ENCODE data around the gene PGLYRP1.

PGLYRP1 gene

GRCh38 chr19:46042252-46042883, 19.5 kb upstream of the PGLYRP1 start:
- Histone ChIP-seq H3K9ac (ENCODE audit: low read depth, low read length) (no peak overlapping the region), H3K4me1 (ENCODE audit: insufficient read depth, low read length) (no peaks in the 10 kb centered on the region), H3K36me3 (ENCODE audit: insufficient read depth, low read length) (no peaks in the 10 kb centered on the region), H3K9me3 (ENCODE audit: control insufficient read depth, insufficient read depth, low read length) (peaks cover 6% of the 10 kb centered on the region; the same call in 1 of the 2 replicates)

- Histone ChIP-seq H3K36me3 (ENCODE audit: insufficient read depth, low read length) (no peaks in the 10 kb centered on the region), H3K9ac (ENCODE audit: low read depth, low read length) (no peak within 1 kb of the TSS), H3K9me3 (ENCODE audit: control insufficient read depth, insufficient read depth, low read length) (peaks cover 4% of the 10 kb centered on the region; the same call in 1 of the 2 replicates), H3K4me1 (ENCODE audit: insufficient read depth, low read length) (no peaks in the 10 kb centered on the region)
These were observed 18.2 kb upstream of the PGLYRP1 start, which contains the start of gene IGFL4 for GRCh38 chr19:46040952-46041500. TSS of gene IGFL4 (minus strand) at chr19:46041002. CDS start at chr19:46040962, 40 bp downstream.

- Histone ChIP-seq H3K9ac (ENCODE audit: low read depth, low read length) (no peak overlapping the region), H3K36me3 (ENCODE audit: insufficient read depth, low read length) (no peaks in the 10 kb centered on the region), H3K4me1 (ENCODE audit: insufficient read depth, low read length) (no peaks in the 10 kb centered on the region), H3K9me3 (ENCODE audit: control insufficient read depth, insufficient read depth, low read length) (peaks cover 4% of the 10 kb centered on the region; the same call in 1 of the 2 replicates)
These were observed 17.3 kb upstream of the PGLYRP1 start for GRCh38 chr19:46040125-46040524.

DNA sequence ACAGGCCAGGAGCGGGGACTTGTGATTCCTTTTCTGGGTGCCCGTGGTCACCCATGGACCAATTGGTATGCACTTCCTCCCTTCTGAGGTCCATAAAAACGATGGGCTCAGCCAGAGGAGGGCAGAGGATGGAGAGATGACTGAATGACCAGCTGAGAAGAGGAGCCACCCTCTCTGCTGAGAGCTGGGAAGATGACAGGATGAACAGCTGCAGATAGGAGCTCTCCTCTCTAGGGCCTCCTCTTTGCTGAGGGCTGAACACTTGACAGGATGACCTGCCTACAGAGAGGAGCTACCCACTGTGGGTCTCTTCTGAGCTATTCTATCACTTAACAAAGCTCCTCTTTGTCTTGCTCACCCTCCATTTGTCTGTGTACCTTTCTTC, 13.9 kb upstream of the PGLYRP1 start:
- no peaks in the 10 kb centered on the region for H3K4me1 ChIP-seq (ENCODE audit: insufficient read depth, low read length)
- no peaks in the 10 kb centered on the region for H3K36me3 ChIP-seq (ENCODE audit: insufficient read depth, low read length)
- no peak overlapping the region for H3K9ac ChIP-seq (ENCODE audit: low read depth, low read length)
- H3K9me3 ChIP-seq (ENCODE audit: control insufficient read depth, insufficient read depth, low read length) = no peaks in the 10 kb centered on the region

DNA sequence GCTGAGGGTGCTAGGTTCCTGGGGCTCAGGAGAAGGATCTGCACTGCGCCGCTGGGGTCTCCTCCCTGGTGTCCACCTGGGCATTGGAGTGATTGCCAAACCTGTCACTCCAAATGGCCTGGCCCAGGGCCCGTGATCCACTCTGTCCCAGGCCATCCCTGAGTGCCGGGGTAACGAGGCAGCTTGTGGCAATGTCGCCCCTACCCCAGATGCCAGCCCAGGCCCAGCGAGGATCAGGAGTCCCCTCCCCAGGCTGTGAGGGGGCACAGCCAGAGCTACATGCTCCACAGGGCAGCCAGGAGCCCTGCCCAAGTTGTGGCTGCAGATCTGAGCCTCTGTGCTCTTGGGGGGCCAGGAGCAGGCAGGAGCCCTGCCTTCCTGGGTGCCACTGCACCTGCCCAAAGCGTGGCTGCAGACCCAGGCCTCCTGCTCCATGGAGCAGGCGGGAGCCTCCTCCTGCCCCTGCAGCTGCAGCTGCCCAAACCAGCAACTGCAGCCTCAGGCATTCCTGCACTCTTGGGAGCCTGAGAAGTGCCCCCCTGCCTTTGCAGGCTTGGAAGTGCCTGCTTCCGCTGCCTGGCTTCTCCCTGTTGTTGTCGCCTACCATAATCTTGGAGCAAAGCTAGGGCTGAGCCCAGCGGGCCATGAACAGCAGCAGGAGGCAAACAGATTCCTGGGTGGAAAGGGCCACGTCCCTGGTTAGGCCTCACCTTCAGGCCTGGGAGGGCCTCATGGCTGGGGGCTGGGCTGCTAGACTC, 13.3 kb upstream of the PGLYRP1 start:
- no peaks in the 10 kb centered on the region for H3K9me3 ChIP-seq (ENCODE audit: control insufficient read depth, insufficient read depth, low read length)

DNA sequence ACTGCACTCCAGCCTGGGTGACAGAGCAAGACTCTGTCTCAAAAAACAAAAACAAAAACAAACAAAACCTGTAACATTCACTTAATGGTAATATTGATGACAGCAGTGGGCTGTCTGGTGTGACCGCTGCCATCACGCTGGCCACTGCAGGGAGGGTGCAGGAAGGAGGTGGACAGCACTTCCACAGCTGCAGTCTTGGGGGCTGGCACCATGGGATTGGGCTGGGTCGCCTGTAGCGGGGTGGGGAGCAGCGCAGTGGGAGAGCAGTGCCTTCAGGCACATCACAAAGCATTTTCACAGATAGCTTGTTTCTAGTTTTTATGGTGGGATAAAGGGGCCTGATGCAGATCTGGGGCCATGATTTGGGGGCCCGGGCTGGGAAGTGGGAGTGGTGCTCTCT, 12.7 kb upstream of the PGLYRP1 start:
- Histone ChIP-seq H3K4me1 (ENCODE audit: insufficient read depth, low read length) (no peaks in the 10 kb centered on the region), H3K9me3 (ENCODE audit: control insufficient read depth, insufficient read depth, low read length) (no peaks in the 10 kb centered on the region), H3K36me3 (ENCODE audit: insufficient read depth, low read length) (no peaks in the 10 kb centered on the region), H3K9ac (ENCODE audit: low read depth, low read length) (no peak overlapping the region)

More for the DNA sequence above, 13.3 kb upstream of the PGLYRP1 start:
- Histone ChIP-seq H3K9ac (ENCODE audit: low read depth, low read length) (no peak overlapping the region), H3K36me3 (ENCODE audit: insufficient read depth, low read length) (no peaks in the 10 kb centered on the region), H3K4me1 (ENCODE audit: insufficient read depth, low read length) (no peaks in the 10 kb centered on the region)

DNA sequence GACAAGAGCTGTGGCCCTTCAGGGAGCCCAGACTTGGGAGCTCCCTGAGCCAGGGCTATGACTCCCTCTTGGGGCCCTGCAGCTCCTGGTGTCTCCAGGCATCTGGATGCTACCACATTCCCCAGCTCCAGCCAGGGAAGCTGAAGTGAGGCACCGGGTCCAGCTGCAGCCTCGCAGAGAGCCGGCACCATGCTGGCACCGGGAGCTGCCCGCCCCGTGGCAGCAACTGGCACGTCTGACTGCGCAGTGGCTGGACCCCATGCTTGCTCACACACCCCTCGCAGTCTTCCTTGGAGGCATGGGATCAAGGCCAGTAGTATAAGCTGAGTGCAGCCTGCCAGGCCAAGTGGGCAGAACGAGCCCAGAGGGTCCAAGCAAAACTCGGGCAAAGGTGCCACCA, 10.5 kb upstream of the PGLYRP1 start:
- Histone ChIP-seq H3K36me3 (ENCODE audit: insufficient read depth, low read length) (no peaks in the 10 kb centered on the region), H3K9me3 (ENCODE audit: control insufficient read depth, insufficient read depth, low read length) (no peaks in the 10 kb centered on the region), H3K9ac (ENCODE audit: low read depth, low read length) (no peak overlapping the region), H3K4me1 (ENCODE audit: insufficient read depth, low read length) (no peaks in the 10 kb centered on the region)

- Histone ChIP-seq H3K9ac (ENCODE audit: low read depth, low read length) (no peak overlapping the region), H3K9me3 (ENCODE audit: control insufficient read depth, insufficient read depth, low read length) (no peaks in the 10 kb centered on the region), H3K4me1 (ENCODE audit: insufficient read depth, low read length) (no peaks in the 10 kb centered on the region), H3K36me3 (ENCODE audit: insufficient read depth, low read length) (no peaks in the 10 kb centered on the region)
These were observed 9.8 kb upstream of the PGLYRP1 start for GRCh38 chr19:46032597-46033025.

GRCh38 chr19:46031781-46032596, 9.1 kb upstream of the PGLYRP1 start:
- Histone ChIP-seq H3K9me3 (ENCODE audit: control insufficient read depth, insufficient read depth, low read length) (no peaks in the 10 kb centered on the region), H3K4me1 (ENCODE audit: insufficient read depth, low read length) (no peaks in the 10 kb centered on the region), H3K36me3 (ENCODE audit: insufficient read depth, low read length) (no peaks in the 10 kb centered on the region), H3K9ac (ENCODE audit: low read depth, low read length) (no peak overlapping the region)

- no peak overlapping the region for H3K9ac ChIP-seq (ENCODE audit: low read depth, low read length)
- no peaks in the 10 kb centered on the region; the same call in 1 of the 2 replicates for H3K9me3 ChIP-seq (ENCODE audit: control insufficient read depth, insufficient read depth, low read length)
- no peaks in the 10 kb centered on the region for H3K4me1 ChIP-seq (ENCODE audit: insufficient read depth, low read length)
- H3K36me3 ChIP-seq (ENCODE audit: insufficient read depth, low read length) = no peaks in the 10 kb centered on the region; the same call in 1 of the 2 replicates
These were observed 8.1 kb upstream of the PGLYRP1 start for GRCh38 chr19:46030812-46031550.

- H3K4me1 ChIP-seq (ENCODE audit: insufficient read depth, low read length) = peaks cover 12% of the 10 kb centered on the region; the same call in 1 of the 2 replicates
- peaks cover 2% of the 10 kb centered on the region; the same call in 1 of the 2 replicates for H3K9me3 ChIP-seq (ENCODE audit: control insufficient read depth, insufficient read depth, low read length)
- H3K36me3 ChIP-seq (ENCODE audit: insufficient read depth, low read length) = no peaks in the 10 kb centered on the region; the same call in 1 of the 2 replicates
- no peak overlapping the region for H3K9ac ChIP-seq (ENCODE audit: low read depth, low read length)
These were observed 3.0 kb upstream of the PGLYRP1 start for GRCh38 chr19:46025835-46026234.

- Histone ChIP-seq H3K9ac (ENCODE audit: low read depth, low read length) (no peak overlapping the region), H3K36me3 (ENCODE audit: insufficient read depth, low read length) (no peaks in the 10 kb centered on the region; the same call in 1 of the 2 replicates), H3K4me1 (ENCODE audit: insufficient read depth, low read length) (peaks cover 12% of the 10 kb centered on the region; the same call in 1 of the 2 replicates), H3K9me3 (ENCODE audit: control insufficient read depth, insufficient read depth, low read length) (peaks cover 2% of the 10 kb centered on the region; the same call in 1 of the 2 replicates)
These were observed 492 bp upstream of the PGLYRP1 start for GRCh38 chr19:46023311-46023779.

DNA sequence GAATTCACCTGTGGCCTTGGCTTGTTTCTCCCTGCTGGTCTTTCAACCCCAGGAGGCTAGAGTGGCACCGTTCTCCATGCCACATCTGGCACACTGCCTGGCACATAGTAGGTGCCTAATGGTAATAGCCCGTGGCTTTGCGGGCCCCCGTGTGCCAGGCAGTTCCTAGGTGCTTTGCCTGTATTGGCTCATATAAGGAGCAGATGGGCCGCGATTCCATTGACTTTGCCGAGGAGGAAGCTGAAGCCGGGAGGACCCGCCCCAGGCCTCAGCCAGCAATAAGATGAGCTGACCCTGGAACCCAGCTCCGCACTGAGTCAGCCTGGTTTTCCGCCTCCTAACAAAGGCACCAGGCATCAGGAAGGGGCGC, 807 bp downstream of the PGLYRP1 start:
- Histone ChIP-seq H3K9ac (ENCODE audit: low read depth, low read length) (no peak overlapping the region), H3K4me1 (ENCODE audit: insufficient read depth, low read length) (peaks cover 14% of the 10 kb centered on the region; the same call in 1 of the 2 replicates), H3K36me3 (ENCODE audit: insufficient read depth, low read length) (no peaks in the 10 kb centered on the region; the same call in 1 of the 2 replicates), H3K9me3 (ENCODE audit: control insufficient read depth, insufficient read depth, low read length) (peaks cover 2% of the 10 kb centered on the region; the same call in 1 of the 2 replicates)
